Fibroblast of lung (primary cell): Measurements from ENCODE around the gene TAF1D. TPM values are rescaled to one million over a fixed set of nuclear protein-coding genes. Genes with fewer than 3 reads are reported as not detected.
"Not testable (repeated sequence)": the region's sequence is repeated elsewhere in the genome, so short reads cannot be mapped to it uniquely, and the experiment has no call there.

Experiments
- DNase-seq, 2 donors: peaks; one replicate each; pipeline versions ENCODE4 v3.0.0 to v3.0.0-alpha.2; 2010; ENCODE audit warnings: low read depth in 2 of 2
- H2AFZ ChIP-seq: 2 replicates; pipeline ENCODE4 v1.5.1; 2012; ENCODE audit warnings: low read length, control low read depth, inconsistent platforms
- H3K27ac ChIP-seq: 2 replicates; pipeline ENCODE4 v1.5.1; 2011; ENCODE audit warnings: low read length, control low read depth; ENCODE audit not compliant: insufficient read depth
- H3K27me3 ChIP-seq: 2 replicates; pipeline ENCODE4 v1.5.1; 2011; ENCODE audit warnings: mild to moderate bottlenecking, low read length; ENCODE audit not compliant: control insufficient read depth, insufficient read depth
- H3K36me3 ChIP-seq: 2 replicates; pipeline ENCODE4 v1.5.1; 2011; ENCODE audit warnings: low read length; ENCODE audit not compliant: control insufficient read depth, insufficient read depth
- H3K4me1 ChIP-seq: 2 replicates; pipeline ENCODE4 v1.5.1; 2011; ENCODE audit warnings: low read length; ENCODE audit not compliant: control insufficient read depth, insufficient read depth; ENCODE audit errors: extremely low read depth
- H3K4me2 ChIP-seq: 2 replicates; pipeline ENCODE4 v1.5.1; 2011; ENCODE audit warnings: low read length, control low read depth; ENCODE audit not compliant: insufficient read depth; ENCODE audit errors: extremely low read depth
- H3K4me3 ChIP-seq, 4 experiments: fragments of 200-600 bp in 1 of 4; sonication (generic) in 1 of 4; replicated peaks in 1 of 4; 2 replicates each; pipeline ENCODE4 v1.5.1; 2011 to 2016; ENCODE audit warnings: low read length in 4 of 4, low read depth in 3 of 4, mild to moderate bottlenecking in 3 of 4, control low read depth in 2 of 4, inconsistent platforms in 1 of 4, mixed read lengths in 1 of 4; ENCODE audit not compliant: insufficient read depth in 1 of 4; ENCODE audit errors: control extremely low read depth in 1 of 4
- H3K79me2 ChIP-seq: 2 replicates; pipeline ENCODE4 v1.5.1; 2012; ENCODE audit warnings: mild to moderate bottlenecking, low read length, inconsistent platforms; ENCODE audit not compliant: control insufficient read depth, insufficient read depth
- H3K9ac ChIP-seq: 2 replicates; pipeline ENCODE4 v1.5.1; 2011; ENCODE audit warnings: mild to moderate bottlenecking, low read length, control low read depth; ENCODE audit not compliant: insufficient read depth
- H3K9me3 ChIP-seq: 2 replicates; pipeline ENCODE4 v1.5.1; 2012; ENCODE audit warnings: low read depth, low read length; ENCODE audit not compliant: control insufficient read depth, insufficient read depth
- H4K20me1 ChIP-seq: 2 replicates; pipeline ENCODE4 v1.5.1; 2011; ENCODE audit warnings: low read length; ENCODE audit not compliant: control insufficient read depth, insufficient read depth; ENCODE audit errors: extremely low read depth
- CTCF ChIP-seq, 2 donors: IDR thresholded peaks in 1 of 2; conservative IDR thresholded peaks in 1 of 2; 1 replicate in 1 of 2; 2 replicates in 1 of 2; pipeline ENCODE4 v1.5.1; 2011 to 2012; ENCODE audit warnings: low read length in 2 of 2, control low read depth in 1 of 2, inconsistent platforms in 1 of 2, low read depth in 1 of 2, mild to moderate bottlenecking in 1 of 2
- EZH2 ChIP-seq: IDR thresholded peaks from 2 replicates; pipeline ENCODE4 v1.5.1; 2012; ENCODE audit warnings: low read length, control low read depth, mild to moderate bottlenecking; ENCODE audit errors: missing control alignments
- polyA plus RNA-seq, 2 donors: library from polyadenylated mRNA; depleted of rRNA in 1 of 2; stranded (reverse) in 1 of 2; unstranded in 1 of 2; fragments of >200 nt; gene quantifications; 2 replicates each; pipeline ENCODE4 v1.2.1, GENCODE V29; 2011 to 2012; ENCODE audit warnings: missing spikeins in 1 of 2
- total RNA-seq: library from RNA; depleted of rRNA; stranded (reverse); fragments of >200 nt; gene quantifications from 2 replicates; pipeline ENCODE4 v1.2.1, GENCODE V29; 2014

The TAF1D gene
- total and polyA plus RNA-seq, 2 donors (not counting 1 experiment from before 2014, with no cell fraction given), result 78.5 to 111 TPM

DNA sequence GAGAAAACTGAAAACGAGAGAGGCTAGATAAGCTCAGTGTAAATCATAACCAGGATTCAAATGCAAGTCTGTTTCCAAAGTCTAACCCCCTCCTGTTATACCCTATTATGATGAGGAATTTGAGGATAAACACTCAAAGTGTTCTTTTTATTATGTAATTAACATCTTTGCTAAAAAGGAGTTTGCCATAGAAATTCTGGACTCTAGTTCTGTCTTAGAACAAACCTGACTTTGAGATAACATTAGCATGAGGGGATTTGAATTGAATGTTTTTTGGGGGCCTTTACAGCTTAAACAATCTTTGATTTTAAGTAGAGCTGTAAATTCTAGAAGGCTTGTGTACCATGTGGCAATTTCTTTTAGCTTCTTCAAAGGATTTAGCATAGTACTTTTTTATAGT, 9.7 kb upstream of the TAF1D start:
- Histone ChIP-seq H3K79me2 (no peaks in the 10 kb centered on the region), H4K20me1 (no peaks in the 10 kb centered on the region), H3K4me1 (no peaks in the 10 kb centered on the region), H3K4me3 (no peak overlapping the region), H3K4me2 (no peak overlapping the region), H3K9me3 (no peaks in the 10 kb centered on the region), H3K27ac (no peak overlapping the region), H2AFZ (no peak overlapping the region), H3K9ac (no peak overlapping the region), H3K27me3 (no peaks in the 10 kb centered on the region), H3K36me3 (no peaks in the 10 kb centered on the region)
- DNase-seq, result no peak
- no peak for TF ChIP-seq EZH2
- TF ChIP-seq CTCF (conservative IDR thresholded peaks at IDR 0.05 in 1 of 2, IDR thresholded peaks at IDR 0.05 in 1 of 2; ENCODE audit: low read depth in 1 of 2, low read length in 2 of 2), result no peak

DNA sequence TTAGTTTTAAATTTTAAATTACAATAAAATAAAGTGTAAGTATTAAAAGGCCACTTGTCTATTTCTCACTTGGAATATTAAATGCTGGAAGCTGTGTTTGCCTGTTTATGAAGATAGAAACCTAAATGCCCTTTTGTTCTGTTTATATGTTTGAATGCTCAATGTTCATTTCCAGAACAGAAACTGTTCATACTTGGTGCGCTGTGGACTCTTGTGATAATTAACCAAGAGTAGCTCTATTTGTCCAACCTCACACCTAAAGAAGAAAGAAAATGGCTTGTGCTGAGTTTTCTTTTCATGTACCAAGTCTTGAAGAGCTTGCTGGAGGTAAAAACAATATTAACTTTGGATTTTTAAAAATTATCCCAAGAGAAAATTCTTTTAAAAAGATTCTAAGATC, 5.8 kb upstream of the TAF1D start:
- Histone ChIP-seq H4K20me1 (no peaks in the 10 kb centered on the region), H3K4me3 (no peak overlapping the region), H3K36me3 (no peaks in the 10 kb centered on the region), H2AFZ (no peak overlapping the region), H3K79me2 (peaks cover 2% of the 10 kb centered on the region), H3K27me3 (no peaks in the 10 kb centered on the region), H3K4me2 (no peak overlapping the region), H3K27ac (no peak overlapping the region), H3K4me1 (no peaks in the 10 kb centered on the region), H3K9ac (no peak overlapping the region), H3K9me3 (no peaks in the 10 kb centered on the region)
- no peak for DNase-seq
- no peak for TF ChIP-seq EZH2
- no peak for TF ChIP-seq CTCF (conservative IDR thresholded peaks at IDR 0.05 in 1 of 2, IDR thresholded peaks at IDR 0.05 in 1 of 2; ENCODE audit: low read depth in 1 of 2, low read length in 2 of 2)

- TF ChIP-seq CTCF (conservative IDR thresholded peaks at IDR 0.05 in 1 of 2, IDR thresholded peaks at IDR 0.05 in 1 of 2; ENCODE audit: low read depth in 1 of 2, low read length in 2 of 2) (no peak), EZH2 (no peak)
- Histone ChIP-seq H3K4me2 (no peak overlapping the region), H3K4me1 (no peaks in the 10 kb centered on the region), H3K27me3 (no peaks in the 10 kb centered on the region), H3K4me3 (no peak overlapping the region), H3K36me3 (no peaks in the 10 kb centered on the region), H3K79me2 (peaks cover 6% of the 10 kb centered on the region), H3K27ac (no peak overlapping the region), H3K9ac (no peak overlapping the region), H3K9me3 (no peaks in the 10 kb centered on the region), H4K20me1 (no peaks in the 10 kb centered on the region), H2AFZ (no peak overlapping the region)
- DNase-seq, result no peak
These were observed 4.8 kb upstream of the TAF1D start for GRCh38 chr11:93746101-93746500.

- not testable (repeated sequence) for H3K4me3 ChIP-seq, H4K20me1 ChIP-seq, H3K9ac ChIP-seq, H3K4me2 ChIP-seq, H3K36me3 ChIP-seq, H3K4me1 ChIP-seq, H3K27me3 ChIP-seq, H3K9me3 ChIP-seq, H2AFZ ChIP-seq, H3K27ac ChIP-seq
- DNase-seq, result peak in 1 of 2 donors; percentile 32
- H3K79me2 ChIP-seq, result peaks cover 15% of the 10 kb centered on the region
These were observed 3.9 kb upstream of the TAF1D start for GRCh38 chr11:93745005-93745755.
